Activated CD4-positive, alpha-beta T cell treated with anti-CD3 and anti-CD28 coated beads for 24 hours (primary cell): Measurements from ENCODE around the gene TENM4.
"Not testable (repeated sequence)": the region's sequence is repeated elsewhere in the genome, so short reads cannot be mapped to it uniquely, and the experiment has no call there.

ENCODE experiments used
- DNase-seq, 2 donors: peaks; one replicate each; pipeline ENCODE4 v3.0.0-alpha.2; 2020; ENCODE audit warnings: low read depth in 2 of 2

TENM4 gene

GRCh38 chr11:78845496-78845895, 595.3 kb downstream of the TENM4 start:
- no peak for DNase-seq

- DNase-seq, result no peak
Measured at GRCh38 chr11:78841456-78842060, 599.3 kb downstream of the TENM4 start.

- DNase-seq, result no peak
Measured at GRCh38 chr11:78840623-78841022, 600.2 kb downstream of the TENM4 start.

GRCh38 chr11:78840200-78840599, 600.6 kb downstream of the TENM4 start:
- DNase-seq, result no peak

GRCh38 chr11:78838417-78838816, 602.4 kb downstream of the TENM4 start:
- DNase-seq, result no peak

GRCh38 chr11:78835646-78836045, 605.2 kb downstream of the TENM4 start:
- DNase-seq, result no peak

- DNase-seq, result no peak
Measured at GRCh38 chr11:78834886-78835285, 605.9 kb downstream of the TENM4 start.

- no peak for DNase-seq
Measured at GRCh38 chr11:78833237-78833636, 607.6 kb downstream of the TENM4 start.

GRCh38 chr11:78832226-78832947, 608.4 kb downstream of the TENM4 start:
- DNase-seq, result no peak

GRCh38 chr11:78831571-78831970, 609.3 kb downstream of the TENM4 start:
- no peak for DNase-seq

- no peak for DNase-seq
Measured at GRCh38 chr11:78830277-78830819, 610.5 kb downstream of the TENM4 start.

GRCh38 chr11:78829146-78829545, 611.7 kb downstream of the TENM4 start:
- no peak for DNase-seq

GRCh38 chr11:78828676-78829075, 612.2 kb downstream of the TENM4 start:
- no peak for DNase-seq

- not testable (repeated sequence) for DNase-seq
Measured at GRCh38 chr11:78827291-78827690, 613.5 kb downstream of the TENM4 start.

GRCh38 chr11:78825591-78826020, 615.2 kb downstream of the TENM4 start:
- DNase-seq, result no peak

GRCh38 chr11:78823588-78823987, 617.2 kb downstream of the TENM4 start:
- no peak for DNase-seq

- no peak for DNase-seq
Measured at GRCh38 chr11:78822931-78823423, 617.9 kb downstream of the TENM4 start.

- no peak for DNase-seq
Measured at GRCh38 chr11:78821371-78822306, 619.2 kb downstream of the TENM4 start.

- no peak for DNase-seq
Measured at GRCh38 chr11:78820741-78821140, 620.1 kb downstream of the TENM4 start.

GRCh38 chr11:78818201-78818600, 622.6 kb downstream of the TENM4 start:
- no peak for DNase-seq

GRCh38 chr11:78815831-78816230, 625.0 kb downstream of the TENM4 start:
- DNase-seq, result no peak
